GM21390 (cell line): ENCODE data around the gene PRSS33.

Source experiments
- ATAC-seq: cut with Tn5 transposase; IDR thresholded peaks from one replicate; pipeline ENCODE4 v1.9.1; 2021; ENCODE audit not compliant: unreplicated experiment

PRSS33 gene

GRCh38 chr16:2787406-2787805, at the start of gene PRSS33:
Gene PRSS33, minus strand, starts transcription at chr16:2787560. Its CDS starts 1,013 bp downstream, at chr16:2786547.
- no peak for ATAC-seq

- ATAC-seq, result no peak
These were observed 49.5 kb upstream of the PRSS33 start for GRCh38 chr16:2836646-2837508.

- no peak for ATAC-seq
These were observed 48.5 kb upstream of the PRSS33 start for GRCh38 chr16:2835638-2836493.

- ATAC-seq, result no peak
These were observed 47.6 kb upstream of the PRSS33 start for GRCh38 chr16:2834968-2835367.

- no peak for ATAC-seq
These were observed 46.4 kb upstream of the PRSS33 start for GRCh38 chr16:2833776-2834175.

GRCh38 chr16:2831203-2831602, 43.8 kb upstream of the PRSS33 start:
- no peak for ATAC-seq

- no peak for ATAC-seq
These were observed 43.0 kb upstream of the PRSS33 start for GRCh38 chr16:2830355-2830695.

GRCh38 chr16:2829501-2830354, 42.4 kb upstream of the PRSS33 start, which contains the start of gene ZG16B:
Gene ZG16B, plus strand, starts transcription at chr16:2830303. Its CDS starts 139 bp downstream, at chr16:2830442.
- ATAC-seq, result no peak

GRCh38 chr16:2828876-2829430, 41.6 kb upstream of the PRSS33 start:
- ATAC-seq, result no peak

GRCh38 chr16:2828521-2828840, 41.1 kb upstream of the PRSS33 start:
- no peak for ATAC-seq

GRCh38 chr16:2827831-2828520, 40.6 kb upstream of the PRSS33 start:
- no peak for ATAC-seq

GRCh38 chr16:2827374-2827791, 40.0 kb upstream of the PRSS33 start:
- no peak for ATAC-seq

GRCh38 chr16:2826591-2827373, 39.4 kb upstream of the PRSS33 start:
- no peak for ATAC-seq

GRCh38 chr16:2825906-2826305, 38.5 kb upstream of the PRSS33 start:
- ATAC-seq, result no peak

GRCh38 chr16:2825049-2825742, 37.8 kb upstream of the PRSS33 start:
- no peak for ATAC-seq

- no peak for ATAC-seq
These were observed 37.3 kb upstream of the PRSS33 start for GRCh38 chr16:2824626-2825025.

- ATAC-seq, result no peak
These were observed 35.1 kb upstream of the PRSS33 start for GRCh38 chr16:2822496-2822895.

- no peak for ATAC-seq
These were observed 34.8 kb upstream of the PRSS33 start for GRCh38 chr16:2822158-2822495.
